SK-N-DZ (cell line): ENCODE results near the gene DPH6.
"Not testable (repeated sequence)": the region's sequence is repeated elsewhere in the genome, so short reads cannot be mapped to it uniquely, and the experiment has no call there.

ENCODE experiments used
- DNase-seq: peaks from one replicate; pipeline ENCODE4 v3.0.0-alpha.2; 2015; ENCODE audit warnings: low spot score

The DPH6 gene

DNA sequence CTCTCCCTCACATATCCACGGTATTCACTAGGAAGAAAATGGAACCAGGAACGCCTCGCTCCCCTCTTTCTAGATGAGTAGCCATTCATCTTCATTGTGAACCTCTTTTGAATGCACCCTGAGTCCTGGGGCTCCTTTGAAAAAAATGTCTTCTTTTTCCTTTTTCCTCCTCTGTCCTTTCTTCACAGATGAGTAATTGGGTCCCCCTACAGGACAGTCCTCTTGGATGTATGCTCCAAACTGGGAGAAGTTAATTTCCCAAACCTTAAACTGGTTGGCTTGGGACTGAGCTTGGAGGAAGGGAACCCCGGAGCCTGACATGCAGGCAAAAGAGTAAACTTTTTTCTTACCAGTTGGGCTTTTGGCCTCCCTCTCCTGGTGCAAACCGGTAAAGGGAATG lies 108.8 kb downstream of the DPH6 start:
- DNase-seq = no peak

DNA sequence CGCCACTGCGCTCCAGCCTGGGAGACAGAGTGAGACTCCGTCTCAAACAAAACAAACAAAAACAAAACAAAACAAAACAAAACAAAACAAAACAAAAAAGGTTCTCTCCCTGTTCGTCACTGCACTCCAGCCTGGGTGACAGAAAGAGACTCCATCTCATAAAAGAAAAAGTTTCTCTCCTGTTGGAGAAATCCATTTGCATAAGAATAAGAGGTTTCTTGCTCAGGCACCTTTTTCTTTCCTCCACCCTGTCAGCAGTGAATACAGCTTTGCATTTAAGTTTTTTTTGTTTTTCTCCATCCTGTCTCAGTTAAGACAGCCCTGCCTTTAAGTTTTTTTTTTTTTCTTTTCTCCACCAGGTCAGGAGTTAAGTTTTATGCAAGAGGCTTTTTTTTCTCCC lies 109.5 kb downstream of the DPH6 start:
- no peak for DNase-seq

DNA sequence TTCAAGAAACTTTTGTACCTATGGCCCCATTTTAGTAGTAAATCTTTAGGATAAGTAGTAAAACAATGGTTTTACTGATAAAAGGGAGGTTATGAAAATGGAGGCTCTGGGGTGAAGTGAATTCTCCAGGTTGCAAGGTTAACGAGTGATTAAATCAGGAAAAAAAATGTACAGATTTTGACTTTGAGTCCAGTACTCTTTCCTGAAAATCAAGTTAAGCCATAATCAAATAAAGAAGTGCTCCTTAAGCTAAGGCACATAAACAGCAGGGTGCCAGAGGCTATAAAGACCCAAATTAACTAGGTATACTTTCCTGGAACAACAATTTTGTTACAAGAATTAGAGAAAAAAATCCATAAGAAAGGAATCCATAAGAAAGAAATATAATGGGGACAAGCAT lies 114.7 kb downstream of the DPH6 start:
- DNase-seq = peak; percentile 53

DNA sequence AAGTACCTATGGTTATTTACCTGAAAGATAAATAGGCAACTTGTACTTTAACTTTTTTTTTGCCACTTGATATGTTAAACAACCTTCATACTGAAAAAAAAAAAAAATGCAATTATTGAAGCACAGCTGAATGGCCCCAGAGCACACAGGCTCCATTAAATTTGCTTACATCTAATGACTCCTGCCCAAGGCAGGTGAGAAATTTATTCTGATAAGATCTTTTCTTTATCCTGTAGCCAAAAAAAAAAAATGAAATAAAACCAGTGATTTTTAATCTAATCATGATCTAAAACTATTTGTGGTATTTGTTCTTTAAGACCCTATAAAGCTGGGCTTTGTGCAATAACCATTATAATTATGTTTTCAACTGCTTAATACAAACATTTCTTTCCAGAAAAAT lies 115.7 kb downstream of the DPH6 start:
- no peak for DNase-seq

DNA sequence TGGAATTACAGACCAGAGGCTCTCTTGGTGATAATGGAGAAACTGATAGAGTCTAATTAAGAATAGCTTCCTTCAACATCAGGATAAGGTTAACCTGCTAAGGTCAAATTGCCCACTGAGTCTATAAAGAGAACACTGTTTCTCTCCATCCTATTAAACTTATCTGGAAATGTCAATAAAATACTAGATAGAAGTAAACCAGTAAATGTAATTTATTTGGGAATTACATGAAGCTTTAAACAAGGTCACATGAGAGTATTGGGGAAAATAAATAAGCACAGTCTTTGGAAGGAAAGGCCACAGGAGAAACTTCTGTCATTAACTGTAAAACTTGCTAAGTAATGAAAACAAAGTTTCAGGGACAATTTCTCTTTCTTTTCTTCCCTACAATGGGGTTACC lies 118.5 kb downstream of the DPH6 start:
- DNase-seq = no peak

DNA sequence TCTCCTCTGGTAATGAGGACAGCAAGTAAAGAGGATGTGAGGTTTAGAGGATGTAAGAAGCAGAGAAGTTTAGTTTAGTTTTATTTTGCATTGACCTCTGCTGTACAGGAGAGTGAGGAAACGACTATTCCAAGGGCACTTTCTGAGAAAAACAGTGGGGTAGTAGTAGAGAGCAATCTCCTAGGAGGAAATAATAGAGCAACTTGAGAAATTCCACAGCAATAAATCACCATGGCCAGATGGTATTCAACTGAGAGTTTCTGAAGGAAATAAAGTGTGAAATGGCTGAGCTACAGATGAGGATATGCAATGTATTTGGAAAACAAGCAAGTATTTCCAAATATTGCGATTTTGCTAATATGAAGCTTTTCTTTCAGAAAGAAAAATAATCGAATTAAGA lies 118.9 kb downstream of the DPH6 start:
- no peak for DNase-seq

DNA sequence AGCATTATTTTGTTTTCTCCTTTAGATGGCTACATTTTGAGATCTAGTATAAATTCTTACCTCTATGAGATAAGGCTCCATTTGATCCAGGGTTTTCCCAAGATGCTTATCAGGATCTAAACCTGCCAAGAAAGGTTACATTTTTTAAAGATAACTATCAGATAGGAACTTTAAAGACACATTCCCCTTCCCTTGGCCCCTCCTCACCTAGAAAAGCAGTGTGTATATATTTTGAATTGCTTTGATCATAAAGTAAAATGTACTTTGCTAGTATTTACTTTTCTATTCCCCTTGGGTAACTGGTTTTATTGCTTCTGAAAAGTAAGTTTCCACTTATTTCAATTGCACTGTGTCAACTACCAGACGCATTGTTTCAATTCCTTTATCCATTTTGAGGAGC lies 135.2 kb downstream of the DPH6 start:
- DNase-seq = no peak

DNA sequence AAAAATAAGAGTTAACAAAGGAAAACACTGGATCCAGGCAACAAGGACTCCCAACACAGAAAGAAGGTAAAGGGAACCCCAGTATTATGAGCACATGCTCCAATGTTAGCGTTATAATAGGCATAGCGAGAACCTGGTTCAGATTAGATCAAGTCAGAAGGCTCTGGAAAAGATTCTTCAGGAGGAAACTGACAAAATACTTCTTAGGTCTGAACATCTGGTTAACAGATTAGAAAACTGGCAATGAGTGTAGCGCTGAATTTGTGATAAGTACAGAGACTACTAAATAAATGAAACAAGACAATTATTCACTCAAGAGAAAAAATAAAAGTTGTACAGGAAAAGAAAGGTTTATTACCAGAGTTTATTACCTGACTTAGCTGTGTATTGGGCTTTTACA lies 146.1 kb downstream of the DPH6 start:
- DNase-seq = no peak

DNA sequence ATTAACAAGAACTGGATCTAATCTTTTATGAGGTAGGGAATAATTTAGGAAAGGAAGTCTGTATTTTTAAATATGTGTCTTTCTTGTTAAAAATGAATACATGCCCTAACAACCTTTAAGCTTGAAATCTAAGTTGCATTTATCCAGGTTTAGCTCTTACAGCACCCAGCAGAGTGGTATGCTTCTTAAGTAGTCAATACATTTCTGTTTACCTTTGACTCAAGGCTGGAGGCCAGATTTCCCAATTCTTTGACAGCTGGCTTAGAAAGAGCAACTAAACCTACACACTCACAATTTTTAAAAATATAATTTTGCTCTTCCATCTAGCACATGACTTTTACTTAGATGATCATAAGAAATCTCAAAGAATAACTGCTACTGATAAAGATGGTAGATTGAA lies 148.9 kb downstream of the DPH6 start:
- DNase-seq = no peak

DNA sequence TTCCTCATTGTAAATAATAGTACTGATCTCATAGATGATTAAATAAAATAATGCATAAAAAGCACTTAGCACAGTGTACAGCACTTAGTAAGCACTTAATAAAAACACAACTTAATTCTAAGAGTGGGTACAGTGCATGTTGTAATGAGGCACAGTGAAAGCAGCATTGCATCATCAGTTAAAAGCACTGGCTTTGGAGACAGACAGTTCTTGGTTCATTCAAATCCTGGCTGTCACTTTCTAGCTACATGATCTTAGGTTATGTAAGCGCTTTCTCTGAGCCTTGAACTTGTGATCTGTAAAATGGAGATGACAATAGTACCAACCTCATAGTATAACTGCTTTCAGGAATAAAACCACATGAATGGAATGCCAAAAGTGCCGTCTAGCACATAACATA lies 151.5 kb downstream of the DPH6 start:
- DNase-seq = no peak

DNA sequence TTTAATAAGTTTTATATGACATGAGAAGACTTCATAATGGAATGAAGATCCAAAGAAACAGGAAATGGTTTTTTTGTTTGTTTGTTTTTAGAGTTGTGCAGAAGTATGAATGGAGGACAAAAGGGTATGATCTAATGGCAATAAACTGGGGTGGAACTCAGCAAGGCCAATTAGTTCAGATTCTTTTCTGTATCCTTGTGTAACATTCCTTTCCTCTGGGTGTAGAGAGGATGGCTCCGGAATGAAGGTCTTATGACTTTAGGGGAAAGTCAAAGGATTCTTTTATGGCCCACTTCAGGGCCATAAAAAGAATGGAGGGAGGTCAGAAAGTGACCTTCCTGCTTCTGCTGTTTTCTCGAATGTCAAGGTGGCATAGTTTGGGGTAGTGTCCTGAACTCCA lies 152.6 kb downstream of the DPH6 start:
- DNase-seq = no peak

DNA sequence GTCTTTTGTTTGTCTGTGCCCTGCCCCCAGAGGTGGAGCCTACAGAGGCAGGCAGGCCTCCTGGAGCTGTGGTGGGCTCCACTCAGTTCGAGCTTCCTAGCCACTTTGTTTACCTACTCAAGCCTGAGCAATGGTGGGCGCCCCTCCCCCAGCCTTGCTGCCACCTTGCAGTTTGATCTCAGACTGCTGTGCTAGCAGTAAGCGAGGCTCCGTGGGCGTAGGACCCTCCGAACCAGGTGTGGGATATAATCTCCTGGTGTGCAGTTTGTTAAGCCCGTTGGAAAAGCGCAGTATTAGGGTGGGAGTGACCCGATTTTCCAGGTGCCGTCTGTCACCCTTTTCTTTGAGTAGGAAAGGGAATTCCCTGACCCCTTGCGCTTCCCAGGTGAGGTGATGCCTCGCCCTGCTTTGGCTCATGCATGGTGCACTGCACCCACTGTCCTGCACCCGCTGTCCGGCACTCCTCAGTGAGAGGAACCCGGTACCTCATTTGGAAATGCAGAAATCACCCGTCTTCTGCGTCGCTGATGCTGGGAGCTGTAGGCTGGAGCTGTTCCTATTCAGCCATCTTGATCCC lies 154.5 kb downstream of the DPH6 start:
- DNase-seq = not testable (repeated sequence)

DNA sequence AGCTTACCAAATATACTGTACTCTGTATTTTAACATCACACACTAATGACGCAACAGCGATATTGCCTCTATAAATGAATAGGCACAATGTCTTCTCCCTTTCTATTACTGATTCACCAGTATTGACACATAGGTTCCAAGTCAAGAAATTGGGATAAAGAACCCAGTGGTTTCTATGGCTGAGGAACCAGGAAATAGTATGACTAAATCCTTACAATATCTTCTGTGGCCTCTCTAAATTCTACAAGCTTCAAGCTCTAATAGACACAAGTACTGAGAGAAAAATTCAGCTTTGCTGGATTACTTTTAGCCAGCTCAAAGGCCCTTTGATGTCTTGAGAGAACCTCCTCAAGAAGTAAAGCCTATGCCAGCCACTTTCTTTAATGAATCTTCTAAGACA lies 162.5 kb downstream of the DPH6 start:
- DNase-seq = no peak

DNA sequence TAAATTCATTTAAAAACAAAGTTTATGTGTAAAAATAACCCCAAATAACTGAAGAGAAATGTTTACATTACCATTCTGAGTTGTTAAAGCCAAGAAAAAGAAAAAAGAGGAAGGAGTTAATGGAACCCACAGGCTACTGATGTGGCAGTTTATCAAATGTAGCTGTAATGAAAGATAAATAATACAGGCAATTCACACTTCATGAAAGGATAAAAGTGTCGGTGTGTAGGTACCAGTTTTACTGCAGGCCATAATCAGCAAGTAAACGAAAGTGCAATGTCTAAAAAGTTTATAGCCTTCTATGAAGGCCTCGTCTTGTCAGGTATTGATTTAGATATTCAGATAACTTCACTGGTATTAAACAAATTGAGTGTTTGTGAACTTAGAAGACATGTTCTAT lies 164.6 kb downstream of the DPH6 start:
- DNase-seq = no peak

DNA sequence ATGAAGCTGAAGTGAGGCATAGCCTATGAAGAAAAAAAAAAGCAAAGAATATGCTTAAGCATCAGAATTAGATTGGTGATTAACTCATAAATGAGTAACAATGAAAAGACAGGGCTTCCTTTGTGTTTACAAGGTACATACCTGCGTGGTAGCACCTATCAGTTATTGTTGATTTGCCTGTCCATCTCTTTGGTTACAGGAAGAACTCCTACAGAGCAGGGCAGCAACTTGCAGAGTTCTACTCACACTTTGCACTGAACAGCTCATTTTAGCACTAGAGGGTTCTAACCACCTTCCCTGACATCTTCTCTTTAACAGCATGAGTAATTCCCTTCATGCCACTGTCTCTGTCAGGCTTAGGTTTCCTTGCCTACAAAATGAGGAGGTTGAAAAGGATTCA lies 166.0 kb downstream of the DPH6 start:
- DNase-seq = no peak

DNA sequence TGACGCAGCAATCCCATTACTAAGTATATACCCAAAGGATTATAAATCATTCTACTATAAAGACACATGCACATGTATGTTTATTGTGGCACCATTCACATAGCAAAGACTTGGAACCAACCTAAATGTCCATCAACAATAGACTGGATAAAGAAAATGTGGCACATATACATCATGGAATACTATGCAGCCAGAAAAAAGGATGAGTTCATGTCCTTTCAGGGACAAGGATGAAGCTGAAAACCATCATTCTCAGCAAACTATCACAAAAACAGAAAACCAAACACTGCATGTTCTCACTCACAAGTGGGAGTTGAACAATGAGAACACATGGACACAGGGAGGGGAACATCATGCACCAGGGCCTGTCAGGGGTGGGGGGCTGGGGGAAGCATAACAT lies 167.5 kb downstream of the DPH6 start:
- DNase-seq = not testable (repeated sequence)

DNA sequence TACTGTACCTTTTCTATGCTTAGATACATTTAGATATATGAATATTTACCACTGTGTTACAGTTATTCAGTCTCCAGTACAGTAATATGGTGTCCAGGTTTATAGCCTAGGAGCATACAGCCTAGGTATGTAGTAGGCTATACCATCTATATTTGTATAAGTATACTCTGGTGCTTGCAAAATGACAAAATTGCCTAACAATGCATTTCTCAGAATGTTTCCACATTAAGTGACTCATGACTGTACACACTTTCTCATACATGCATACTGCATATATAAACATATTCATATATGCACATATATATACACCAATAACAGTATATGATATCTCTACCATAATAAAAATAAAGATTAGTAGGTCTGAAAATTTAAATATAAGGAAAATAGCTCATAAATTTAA lies 169.3 kb downstream of the DPH6 start:
- no peak for DNase-seq

DNA sequence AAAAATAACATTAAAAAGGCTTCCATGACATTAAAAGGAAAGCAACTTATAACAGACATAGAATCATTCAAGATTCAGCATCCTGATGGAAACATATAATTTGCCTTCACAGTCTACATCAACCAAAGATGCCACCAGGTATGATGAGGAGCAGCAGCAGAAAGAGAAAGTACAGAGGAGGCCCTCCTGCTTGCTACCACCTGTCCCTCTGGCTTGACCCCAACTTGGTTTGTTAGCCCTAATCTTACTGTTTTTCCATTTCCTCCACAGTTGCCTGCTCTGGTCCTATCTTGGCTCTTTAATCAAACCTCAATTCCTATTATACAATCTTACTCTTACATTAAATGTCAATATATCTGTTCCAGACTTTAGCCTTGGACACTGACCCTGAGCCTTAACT lies 171.3 kb downstream of the DPH6 start:
- no peak for DNase-seq

DNA sequence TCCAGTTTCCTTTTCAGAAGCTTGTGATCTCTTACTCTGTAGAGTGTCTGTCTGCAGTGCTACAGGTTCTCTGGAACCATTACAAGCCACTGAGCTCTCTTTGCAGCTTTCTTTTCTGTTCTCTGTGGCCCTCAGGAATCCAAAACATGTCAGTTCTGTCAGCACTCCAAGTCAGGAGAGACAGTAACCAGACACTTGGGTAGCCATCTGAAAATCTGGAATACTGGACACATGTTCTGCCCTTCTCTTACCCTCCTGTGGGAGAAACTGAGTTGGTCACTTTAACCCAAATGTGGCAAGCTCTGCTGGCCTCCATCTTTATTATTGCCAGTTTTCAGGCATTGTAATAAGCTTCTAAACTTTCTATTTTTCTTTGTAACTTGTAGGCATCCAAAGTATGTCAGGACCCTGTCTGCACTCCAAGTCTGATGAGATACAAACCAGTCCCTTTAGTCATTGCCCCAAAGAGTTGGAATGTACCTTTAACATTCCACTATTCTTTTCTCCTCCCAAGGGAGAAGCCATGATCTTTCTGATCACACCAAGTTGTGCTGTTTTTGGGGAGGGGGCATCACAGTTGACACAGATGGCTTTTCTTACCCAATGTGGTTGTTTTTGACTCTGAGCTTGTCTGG lies 183.7 kb downstream of the DPH6 start:
- DNase-seq = no peak

DNA sequence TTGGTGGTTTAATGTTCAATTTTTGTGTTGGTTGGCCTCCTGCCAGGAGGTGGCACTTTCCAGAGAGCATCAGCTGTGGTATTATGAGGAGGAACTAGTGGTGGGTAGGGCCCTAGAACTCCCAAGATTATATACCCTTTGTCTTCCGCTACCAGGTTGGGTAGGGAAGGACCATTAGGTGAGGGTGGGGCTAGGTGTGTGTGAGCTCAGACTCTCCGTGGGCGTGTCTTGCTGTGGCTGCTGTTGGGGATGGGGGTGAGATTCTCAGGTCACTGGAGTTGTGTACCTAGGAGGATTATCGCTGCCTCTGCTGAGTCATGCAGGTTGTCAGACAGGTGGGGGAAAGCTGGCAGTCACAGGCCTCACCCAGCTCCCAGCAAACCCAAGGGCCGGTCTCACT lies 187.1 kb downstream of the DPH6 start:
- DNase-seq = no peak

DNA sequence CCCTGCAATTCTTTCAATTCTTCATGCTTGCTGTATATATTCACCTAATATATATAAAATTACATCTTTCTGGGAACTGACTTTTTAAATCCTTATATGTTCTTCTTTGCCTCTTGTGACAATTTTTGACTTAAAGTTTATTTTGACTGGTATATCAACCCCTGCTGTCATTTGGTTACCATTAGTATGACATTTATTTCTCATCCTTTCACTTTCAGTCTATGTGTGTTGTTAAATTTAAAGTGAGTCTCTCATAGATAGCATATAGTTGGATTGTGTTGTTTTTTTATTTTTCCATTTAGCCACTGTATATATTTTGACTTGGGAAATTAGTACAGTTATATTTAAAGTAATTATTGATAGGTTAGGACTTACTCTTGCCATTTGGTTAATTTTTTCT lies 194.9 kb downstream of the DPH6 start:
- DNase-seq = no peak

DNA sequence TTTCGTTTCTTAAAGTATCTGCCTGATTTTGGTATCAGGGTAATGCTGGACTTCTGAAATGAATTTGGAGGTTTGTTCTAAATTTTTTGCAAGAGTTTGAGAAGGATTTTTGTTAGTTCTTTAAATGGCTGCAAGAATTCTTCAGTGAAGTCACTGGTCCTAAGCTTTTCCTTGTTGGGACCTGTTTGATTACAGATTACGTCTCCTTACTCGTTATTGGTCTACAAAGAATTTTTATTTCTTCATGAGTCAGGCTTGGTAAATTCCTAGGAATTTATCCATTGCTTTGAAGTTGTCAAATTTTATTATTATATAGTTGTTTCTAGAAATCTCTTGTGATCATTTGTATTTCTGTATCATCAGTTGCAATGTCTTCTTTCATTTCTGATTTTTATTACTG lies 196.0 kb downstream of the DPH6 start:
- no peak for DNase-seq

DNA sequence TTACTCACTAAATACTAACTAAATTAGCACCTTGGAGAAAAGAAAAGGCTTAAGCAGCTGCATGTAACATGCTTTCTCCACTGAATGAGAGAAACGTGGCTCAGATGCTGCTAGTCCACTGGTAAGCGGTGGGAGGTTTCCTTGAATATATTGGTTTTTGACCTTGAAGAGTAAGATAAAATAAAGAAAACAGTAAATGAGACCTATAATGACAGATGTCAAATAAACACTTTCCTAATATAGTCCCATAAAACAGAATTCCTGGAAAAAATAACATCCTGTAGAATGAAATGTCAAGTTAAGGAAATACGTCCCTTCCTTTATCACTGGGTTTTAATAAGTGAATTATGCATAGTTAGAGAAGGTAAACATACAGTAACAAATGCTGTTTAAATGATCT lies 215.0 kb downstream of the DPH6 start:
- DNase-seq = no peak

DNA sequence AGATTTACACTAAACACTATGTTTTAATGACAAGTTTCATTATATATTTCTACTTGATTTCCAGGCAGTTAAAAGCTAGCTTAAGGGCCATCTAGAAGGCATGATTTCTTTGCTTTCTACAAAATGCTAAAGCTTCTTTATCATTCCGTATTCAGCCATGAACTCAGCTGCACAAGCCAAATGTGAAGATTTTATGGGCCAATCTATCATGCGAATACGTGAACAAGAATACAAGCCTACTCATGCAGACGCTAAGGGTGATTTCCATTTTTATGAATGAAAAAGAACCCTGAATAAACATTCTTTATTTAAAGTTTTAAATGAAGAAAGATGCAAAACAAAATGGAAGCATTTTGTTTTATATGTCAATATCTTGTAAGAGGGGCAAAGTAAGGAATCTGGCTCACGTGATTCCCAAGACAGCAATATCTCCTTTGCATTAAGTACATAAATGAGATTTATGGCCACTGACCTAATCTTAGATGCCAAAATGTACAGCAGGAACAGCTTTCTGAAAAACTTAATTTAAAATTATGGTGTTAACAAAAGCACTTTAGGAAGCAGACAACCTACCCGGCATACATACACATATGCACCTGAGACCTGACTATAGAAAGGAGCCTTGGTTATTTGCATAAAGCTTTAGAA lies 215.8 kb downstream of the DPH6 start:
- peak; percentile 12 for DNase-seq
